Trophoblast cell (in vitro differentiated cells and primary cell): ENCODE data around the gene QPRT.
"Not testable (repeated sequence)": the region's sequence is repeated elsewhere in the genome, so short reads cannot be mapped to it uniquely, and the experiment has no call there.

Experiments
- DNase-seq, 2 donors: peaks; one replicate each; pipeline ENCODE4 v3.0.0-alpha.2; 2016
- H2AFZ ChIP-seq: 2 replicates; pipeline ENCODE4 v1.6.1; 2013; ENCODE audit warnings: low read length, moderate library complexity, mild to moderate bottlenecking; ENCODE audit not compliant: insufficient read depth, poor library complexity
- H2AK5ac ChIP-seq: 2 replicates; pipeline ENCODE4 v1.6.1; 2013; ENCODE audit warnings: mild to moderate bottlenecking, low read length
- H2BK120ac ChIP-seq: 2 replicates; pipeline ENCODE4 v1.6.1; 2013; ENCODE audit warnings: low read length, mild to moderate bottlenecking, moderate library complexity; ENCODE audit not compliant: insufficient read depth, poor library complexity
- H2BK12ac ChIP-seq: 2 replicates; pipeline ENCODE4 v1.6.1; 2013; ENCODE audit warnings: mild to moderate bottlenecking, low read length, moderate library complexity
- H2BK5ac ChIP-seq: 2 replicates; pipeline ENCODE4 v1.6.1; 2013; ENCODE audit warnings: low read length, low read depth, moderate library complexity, mild to moderate bottlenecking; ENCODE audit not compliant: poor library complexity
- H3K14ac ChIP-seq: 2 replicates; pipeline ENCODE4 v1.6.1; 2013; ENCODE audit warnings: mild to moderate bottlenecking, low read length
- H3K18ac ChIP-seq: 2 replicates; pipeline ENCODE4 v1.6.1; 2013; ENCODE audit warnings: mild to moderate bottlenecking, low read length
- H3K23ac ChIP-seq: 2 replicates; pipeline ENCODE4 v1.6.1; 2013; ENCODE audit warnings: low read length
- H3K27ac ChIP-seq: 2 replicates; pipeline ENCODE4 v1.5.1; 2013; ENCODE audit warnings: low read depth, mild to moderate bottlenecking, inconsistent platforms, low read length, moderate library complexity
- H3K27me3 ChIP-seq: 2 replicates; pipeline ENCODE4 v1.6.1; 2013; ENCODE audit warnings: inconsistent platforms, mild to moderate bottlenecking, low read length, moderate library complexity; ENCODE audit not compliant: insufficient read depth
- H3K36me3 ChIP-seq, 2 experiments: 1 replicate in 1 of 2; 2 replicates in 1 of 2; pipeline ENCODE4 v1.6.1; 2013; ENCODE audit warnings: low read length in 2 of 2, mild to moderate bottlenecking in 2 of 2, moderate library complexity in 1 of 2; ENCODE audit not compliant: insufficient read depth in 2 of 2, control insufficient read depth in 1 of 2
- H3K4ac ChIP-seq: 2 replicates; pipeline ENCODE4 v1.6.1; 2013; ENCODE audit warnings: low read depth, mild to moderate bottlenecking, low read length, moderate library complexity
- H3K4me1 ChIP-seq, 2 experiments: 1 replicate in 1 of 2; 2 replicates in 1 of 2; pipeline ENCODE4 v1.6.1; 2013; ENCODE audit warnings: low read length in 2 of 2, mild to moderate bottlenecking in 2 of 2, moderate library complexity in 1 of 2; ENCODE audit not compliant: insufficient read depth in 2 of 2, control insufficient read depth in 1 of 2
- H3K4me2 ChIP-seq: 2 replicates; pipeline ENCODE4 v1.6.1; 2013; ENCODE audit warnings: inconsistent platforms, mild to moderate bottlenecking, low read length, moderate library complexity
- H3K4me3 ChIP-seq: 2 replicates; pipeline ENCODE4 v1.5.1; 2013; ENCODE audit warnings: mild to moderate bottlenecking, low read depth, low read length, inconsistent platforms
- H3K79me1 ChIP-seq: one replicate; pipeline ENCODE4 v1.6.1; 2013; ENCODE audit warnings: low read length
- H3K79me2 ChIP-seq: 2 replicates; pipeline ENCODE4 v1.6.1; 2013; ENCODE audit warnings: low read length, mild to moderate bottlenecking; ENCODE audit not compliant: control insufficient read depth, insufficient read depth, poor library complexity
- H3K9ac ChIP-seq: 2 replicates; pipeline ENCODE4 v1.6.1; 2013; ENCODE audit warnings: mild to moderate bottlenecking, low read length
- H3K9me3 ChIP-seq: 2 replicates; pipeline ENCODE4 v1.6.1; 2013; ENCODE audit warnings: low read depth, mild to moderate bottlenecking, control low read depth, inconsistent platforms, low read length; ENCODE audit not compliant: insufficient read depth
- H4K12ac ChIP-seq: 2 replicates; pipeline ENCODE4 v1.6.1; 2013; ENCODE audit warnings: low read depth, mild to moderate bottlenecking, low read length, moderate library complexity
- H4K8ac ChIP-seq: 2 replicates; pipeline ENCODE4 v1.6.1; 2013; ENCODE audit warnings: low read depth, mild to moderate bottlenecking, low read length, moderate library complexity
- H4K91ac ChIP-seq: one replicate; pipeline ENCODE4 v1.6.1; 2013; ENCODE audit warnings: low read depth, mild to moderate bottlenecking, low read length, moderate library complexity
- WGBS: extraction: QIAGEN DNeasy Blood & Tissue Kit; methylation state at CpG from one replicate; pipeline ENCODE4 v1.1.7; 2013; ENCODE audit warnings: missing lambda C conversion rate; ENCODE audit not compliant: insufficient read length, insufficient coverage; ENCODE audit errors: extremely low coverage; 5-methylcytosine and 5-hydroxymethylcytosine counted together

The QPRT gene

GRCh38 chr16:29701214-29701555 is 22.2 kb downstream of the QPRT start:
- H3K36me3 ChIP-seq: peaks cover 17 to 18% of the 10 kb centered on the region in 2 experiments
- H2BK5ac ChIP-seq: no peak overlapping the region
- no peak overlapping the region for H2BK120ac ChIP-seq
- no peak overlapping the region for H2AK5ac ChIP-seq
- H2AFZ ChIP-seq: no peak overlapping the region
- no peak overlapping the region for H4K12ac ChIP-seq
- H3K27me3 ChIP-seq: no peaks in the 10 kb centered on the region
- H4K8ac ChIP-seq: no peak overlapping the region
- no CpG with 5 or more reads among the region's 5 CpGs for WGBS
- H3K18ac ChIP-seq: no peak overlapping the region
- no peak for DNase-seq
- no peak overlapping the region for H4K91ac ChIP-seq
- H3K4ac ChIP-seq: no peak overlapping the region
- no peak overlapping the region for H3K4me2 ChIP-seq
- H2BK12ac ChIP-seq: no peak overlapping the region
- H3K4me1 ChIP-seq: peaks cover 0 to 2% of the 10 kb centered on the region in 2 experiments
- H3K14ac ChIP-seq: no peak overlapping the region
- H3K4me3 ChIP-seq: no peak overlapping the region
- H3K79me1 ChIP-seq: no peaks in the 10 kb centered on the region
- peaks cover 6% of the 10 kb centered on the region for H3K9me3 ChIP-seq
- no peak overlapping the region for H3K27ac ChIP-seq
- no peak overlapping the region for H3K23ac ChIP-seq
- H3K9ac ChIP-seq: no peak overlapping the region
- no peaks in the 10 kb centered on the region for H3K79me2 ChIP-seq

DNA sequence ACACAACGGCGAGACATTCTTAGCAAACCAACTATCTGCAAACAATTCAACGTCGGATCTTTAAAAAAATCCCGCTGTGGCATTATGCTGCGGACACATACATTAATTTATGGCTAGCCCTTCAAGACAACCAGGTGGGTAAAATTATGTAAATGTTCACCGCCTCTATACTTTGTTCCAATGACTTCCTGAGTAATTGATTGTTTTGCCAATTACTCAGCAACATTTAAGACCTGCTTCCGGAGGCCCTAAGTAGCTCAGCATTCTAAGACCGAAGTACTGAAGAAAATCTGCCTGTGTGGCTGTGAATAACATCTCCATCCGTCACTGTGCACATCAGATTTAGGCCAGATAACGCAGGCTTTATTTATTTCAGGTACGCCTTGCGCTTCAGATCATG is 23.3 kb downstream of the QPRT start:
- H3K23ac ChIP-seq: no peak overlapping the region
- no peak overlapping the region for H3K27ac ChIP-seq
- no peaks in the 10 kb centered on the region for H3K79me1 ChIP-seq
- DNase-seq: no peak
- no peak overlapping the region for H3K4ac ChIP-seq
- no peak overlapping the region for H4K12ac ChIP-seq
- no peak overlapping the region for H2AFZ ChIP-seq
- no peak overlapping the region for H3K4me2 ChIP-seq
- H3K9me3 ChIP-seq: peaks cover 5% of the 10 kb centered on the region
- peaks cover 0 to 2% of the 10 kb centered on the region in 2 experiments for H3K4me1 ChIP-seq
- no peak overlapping the region for H2AK5ac ChIP-seq
- H3K79me2 ChIP-seq: no peaks in the 10 kb centered on the region
- no peak overlapping the region for H4K91ac ChIP-seq
- WGBS: no CpG with 5 or more reads among the region's 13 CpGs
- H3K14ac ChIP-seq: no peak overlapping the region
- H2BK5ac ChIP-seq: no peak overlapping the region
- H3K18ac ChIP-seq: no peak overlapping the region
- peaks cover 6 to 7% of the 10 kb centered on the region in 2 experiments for H3K36me3 ChIP-seq
- H4K8ac ChIP-seq: no peak overlapping the region
- no peak overlapping the region for H3K9ac ChIP-seq
- H3K4me3 ChIP-seq: no peak overlapping the region
- H2BK120ac ChIP-seq: no peak overlapping the region
- H3K27me3 ChIP-seq: no peaks in the 10 kb centered on the region
- no peak overlapping the region for H2BK12ac ChIP-seq

- H3K9me3 ChIP-seq: peaks cover 2% of the 10 kb centered on the region
- H2BK12ac ChIP-seq: no peak overlapping the region
- H3K79me2 ChIP-seq: no peaks in the 10 kb centered on the region
- H2BK120ac ChIP-seq: no peak overlapping the region
- no peak overlapping the region for H4K12ac ChIP-seq
- no peak overlapping the region for H3K14ac ChIP-seq
- no peak overlapping the region for H3K4me3 ChIP-seq
- no peaks in the 10 kb centered on the region for H3K27me3 ChIP-seq
- H3K4ac ChIP-seq: no peak overlapping the region
- no peak overlapping the region for H4K8ac ChIP-seq
- no peak overlapping the region for H4K91ac ChIP-seq
- H3K23ac ChIP-seq: no peak overlapping the region
- no peak overlapping the region for H3K18ac ChIP-seq
- no peak overlapping the region for H3K27ac ChIP-seq
- H3K4me1 ChIP-seq: peaks cover 0 to 4% of the 10 kb centered on the region in 2 experiments
- H3K79me1 ChIP-seq: no peaks in the 10 kb centered on the region
- H3K4me2 ChIP-seq: no peak overlapping the region
- DNase-seq: no peak
- H3K36me3 ChIP-seq: no peaks in the 10 kb centered on the region
- H2AK5ac ChIP-seq: no peak overlapping the region
- no peak overlapping the region for H2AFZ ChIP-seq
- no peak overlapping the region for H2BK5ac ChIP-seq
- WGBS: no CpG with 5 or more reads among the region's 2 CpGs
- no peak overlapping the region for H3K9ac ChIP-seq
These were observed 26.1 kb downstream of the QPRT start for GRCh38 chr16:29705030-29705429.

DNA sequence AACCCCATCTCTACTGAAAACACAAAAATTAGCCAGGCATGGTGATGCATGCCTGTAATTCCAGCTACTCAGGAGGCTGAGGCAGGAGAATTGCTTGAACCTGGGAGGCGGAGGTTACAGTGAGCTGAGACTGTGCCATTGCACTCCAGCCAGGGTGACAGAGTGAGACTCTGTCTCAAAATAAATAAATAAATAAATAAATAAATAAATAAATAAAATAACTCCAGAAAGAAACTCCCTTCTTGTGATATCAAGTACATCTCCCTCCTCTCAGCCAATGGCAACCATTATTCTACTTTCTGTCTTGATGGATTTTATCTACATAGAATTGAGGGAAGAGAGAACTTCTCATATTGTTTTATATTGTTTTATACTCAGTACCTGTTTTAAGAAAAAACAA is 28.2 kb downstream of the QPRT start:
- H4K8ac ChIP-seq: not testable (repeated sequence)

More for the DNA sequence above, 28.2 kb downstream of the QPRT start:
- H2AFZ ChIP-seq, DNase-seq, H3K79me2 ChIP-seq, H2BK120ac ChIP-seq, H3K27me3 ChIP-seq, H3K4me2 ChIP-seq, H3K36me3 ChIP-seq, H2BK5ac ChIP-seq, H3K14ac ChIP-seq, H3K79me1 ChIP-seq, H3K4me3 ChIP-seq, H3K4ac ChIP-seq, H3K4me1 ChIP-seq, H4K12ac ChIP-seq, H3K23ac ChIP-seq, H4K91ac ChIP-seq, H2AK5ac ChIP-seq, H3K9ac ChIP-seq, H3K18ac ChIP-seq, H3K9me3 ChIP-seq, H2BK12ac ChIP-seq, H3K27ac ChIP-seq: not testable (repeated sequence)
- WGBS: no CpG with 5 or more reads among the region's 1 CpG
